Erythroblast (primary cell): ENCODE results near the gene NAPSA.

Experiments
- GATA1 ChIP-seq: IDR thresholded peaks from 2 replicates; pipeline ENCODE4 v1.6.1; 2011; ENCODE audit warnings: low read depth, mild to moderate bottlenecking, control low read depth, low read length, moderate library complexity
- POLR2A ChIP-seq: IDR thresholded peaks from 2 replicates; pipeline ENCODE4 v1.6.1; 2011; ENCODE audit warnings: mild to moderate bottlenecking, low read length

DNA sequence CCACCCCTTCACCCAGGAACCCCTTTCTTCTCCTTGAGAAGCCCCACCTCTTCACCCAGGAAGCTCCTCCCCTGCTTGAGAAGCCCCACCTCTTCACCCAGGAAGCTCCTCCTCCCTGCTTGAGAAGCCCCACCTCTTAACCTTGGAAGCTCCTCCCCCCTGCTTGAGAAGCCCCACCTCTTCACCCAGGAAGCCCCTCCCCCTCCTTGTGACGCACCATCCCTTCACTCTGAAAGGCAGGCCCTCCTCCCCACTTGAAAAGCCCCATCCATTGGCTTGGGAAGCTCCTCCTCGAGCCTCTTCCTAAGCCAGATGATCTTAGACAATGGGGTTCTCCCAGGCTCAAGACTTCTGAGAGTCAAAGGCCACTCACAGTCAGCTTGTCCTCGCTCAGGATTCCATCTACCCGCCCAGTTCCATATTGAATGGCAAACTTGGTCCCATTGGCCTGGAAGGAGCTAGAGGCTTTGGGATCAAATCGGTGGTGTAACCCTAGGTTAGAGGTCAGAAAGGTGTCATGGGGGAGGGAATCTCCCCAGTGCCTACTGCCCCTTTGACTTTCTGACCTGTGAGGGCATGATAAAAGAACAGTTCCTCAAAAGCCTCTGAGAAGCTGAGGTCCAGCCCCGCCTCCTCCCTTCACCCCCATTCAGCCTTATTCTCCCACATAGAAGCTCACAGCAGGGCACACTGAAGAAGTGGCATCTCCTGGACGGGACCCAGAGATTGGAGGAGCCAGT, 4.0 kb downstream of the NAPSA start:
- no peak for TF ChIP-seq POLR2A
- TF ChIP-seq GATA1: no peak
